SIG-M5 treated with dmso at 0.1 percent for 504 hours (cell line): ENCODE measurements around the gene CCDC149.

ENCODE experiments used
- DNase-seq: peaks from one replicate; lab custom pipeline; 2025; ENCODE audit not compliant: unreplicated experiment; lab: John Stamatoyannopoulos, UW

Gene CCDC149

GRCh38 chr4:24912252-24913118 is at the start of gene CCDC149:
Gene CCDC149 (minus strand): TSS chr4:24913042. CDS start chr4:24912864, 178 bp downstream.
- DNase-seq, result no peak

GRCh38 chr4:24957886-24958285 is 45.0 kb upstream of the CCDC149 start:
- no peak for DNase-seq

GRCh38 chr4:24956763-24957162 is 43.9 kb upstream of the CCDC149 start:
- DNase-seq, result no peak

- DNase-seq, result no peak
These were observed 43.2 kb upstream of the CCDC149 start for GRCh38 chr4:24956091-24956490.

- DNase-seq, result no peak
These were observed 39.8 kb upstream of the CCDC149 start for GRCh38 chr4:24952667-24953066.

GRCh38 chr4:24949970-24950369 is 37.1 kb upstream of the CCDC149 start:
- no peak for DNase-seq

- DNase-seq, result no peak
These were observed 25.1 kb upstream of the CCDC149 start for GRCh38 chr4:24937917-24938281.

GRCh38 chr4:24937176-24937916 is 24.5 kb upstream of the CCDC149 start:
- DNase-seq, result no peak

GRCh38 chr4:24935856-24936255 is 23.0 kb upstream of the CCDC149 start:
- DNase-seq, result no peak

GRCh38 chr4:24934311-24934710 is 21.5 kb upstream of the CCDC149 start:
- no peak for DNase-seq

- no peak for DNase-seq
These were observed 20.9 kb upstream of the CCDC149 start for GRCh38 chr4:24933684-24934275.

- no peak for DNase-seq
These were observed 19.8 kb upstream of the CCDC149 start for GRCh38 chr4:24932515-24933225.

- no peak for DNase-seq
These were observed 17.3 kb upstream of the CCDC149 start for GRCh38 chr4:24930151-24930550.

GRCh38 chr4:24928708-24929107 is 15.9 kb upstream of the CCDC149 start:
- no peak for DNase-seq

- no peak for DNase-seq
These were observed 14.2 kb upstream of the CCDC149 start for GRCh38 chr4:24927049-24927448.

GRCh38 chr4:24924309-24924781 is 11.5 kb upstream of the CCDC149 start:
- no peak for DNase-seq

GRCh38 chr4:24923550-24923949 is 10.7 kb upstream of the CCDC149 start:
- no peak for DNase-seq

GRCh38 chr4:24923002-24923401 is 10.2 kb upstream of the CCDC149 start:
- DNase-seq, result no peak

- no peak for DNase-seq
These were observed 9.6 kb upstream of the CCDC149 start for GRCh38 chr4:24922416-24922815.

GRCh38 chr4:24921491-24921890 is 8.6 kb upstream of the CCDC149 start:
- no peak for DNase-seq

- no peak for DNase-seq
These were observed 7.2 kb upstream of the CCDC149 start for GRCh38 chr4:24920008-24920407.
